HG03025 (cell line): Measurements from ENCODE around the gene CHKB.
"Not testable (repeated sequence)": the region's sequence is repeated elsewhere in the genome, so short reads cannot be mapped to it uniquely, and the experiment has no call there.

Experiments
- ATAC-seq: cut with Tn5 transposase; IDR thresholded peaks from one replicate; pipeline ENCODE4 v1.9.1; 2021; ENCODE audit warnings: mild to moderate bottlenecking, moderate library complexity; ENCODE audit not compliant: unreplicated experiment, low FRiP score

Gene CHKB

DNA sequence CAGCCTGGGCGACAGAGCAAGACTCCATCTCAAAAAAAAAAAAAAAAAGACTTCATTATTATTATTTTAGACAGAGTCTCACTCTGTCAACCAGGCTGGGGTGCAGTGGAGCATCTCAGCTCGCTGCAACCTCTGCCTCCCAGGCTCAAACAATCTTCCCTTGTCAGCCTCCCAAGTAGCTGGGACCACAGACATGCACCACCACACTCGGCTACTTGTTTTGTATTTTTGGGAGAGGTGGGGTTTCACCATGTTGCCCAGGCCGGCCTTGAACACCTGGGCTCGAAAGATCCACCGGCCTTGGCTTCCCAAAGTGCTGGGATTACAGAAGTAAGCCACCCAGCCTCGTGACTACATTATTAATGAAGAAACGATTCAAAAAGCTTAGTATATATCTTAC lies 47.5 kb downstream of the CHKB start:
- no peak for ATAC-seq

DNA sequence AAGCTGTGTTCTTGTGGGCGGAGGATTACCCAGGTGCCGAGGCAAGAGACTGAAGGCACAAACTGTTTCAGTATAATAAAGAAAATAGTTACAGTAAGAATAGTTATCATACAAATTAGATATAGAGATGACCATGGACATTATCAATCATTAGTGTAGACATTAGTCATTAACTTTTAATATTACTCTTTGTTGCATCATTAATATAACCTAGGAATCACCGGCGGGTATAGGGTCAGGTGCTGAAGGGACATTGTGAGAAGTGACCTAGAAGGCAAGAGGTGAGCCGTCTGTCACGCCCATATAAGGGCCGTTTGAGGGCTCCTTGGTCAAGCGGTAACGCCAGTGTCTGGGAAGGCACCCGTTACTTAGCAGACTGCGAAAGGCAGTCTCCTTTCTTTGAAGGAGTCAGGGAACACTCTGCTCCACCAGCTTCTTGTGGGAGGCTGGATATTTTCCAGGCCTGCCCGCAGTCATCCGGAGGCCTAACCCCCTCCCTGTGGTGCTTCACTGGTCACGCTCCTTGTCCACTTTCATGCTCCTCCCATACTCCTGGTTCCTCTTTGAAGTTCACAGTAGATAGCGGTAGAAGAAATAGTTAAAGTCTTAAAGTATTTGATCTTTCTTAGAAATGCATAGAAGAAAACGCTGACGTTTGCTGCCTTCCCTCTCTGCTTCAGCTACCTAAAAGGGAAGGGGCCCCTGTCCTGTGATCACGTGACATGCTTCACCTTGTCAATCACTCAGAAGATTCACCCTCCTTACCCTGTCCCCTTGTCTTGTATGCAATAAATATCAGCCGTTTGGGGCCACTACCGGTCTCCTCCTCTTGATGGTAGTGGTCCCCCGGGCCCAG lies 48.6 kb downstream of the CHKB start:
- not testable (repeated sequence) for ATAC-seq

DNA sequence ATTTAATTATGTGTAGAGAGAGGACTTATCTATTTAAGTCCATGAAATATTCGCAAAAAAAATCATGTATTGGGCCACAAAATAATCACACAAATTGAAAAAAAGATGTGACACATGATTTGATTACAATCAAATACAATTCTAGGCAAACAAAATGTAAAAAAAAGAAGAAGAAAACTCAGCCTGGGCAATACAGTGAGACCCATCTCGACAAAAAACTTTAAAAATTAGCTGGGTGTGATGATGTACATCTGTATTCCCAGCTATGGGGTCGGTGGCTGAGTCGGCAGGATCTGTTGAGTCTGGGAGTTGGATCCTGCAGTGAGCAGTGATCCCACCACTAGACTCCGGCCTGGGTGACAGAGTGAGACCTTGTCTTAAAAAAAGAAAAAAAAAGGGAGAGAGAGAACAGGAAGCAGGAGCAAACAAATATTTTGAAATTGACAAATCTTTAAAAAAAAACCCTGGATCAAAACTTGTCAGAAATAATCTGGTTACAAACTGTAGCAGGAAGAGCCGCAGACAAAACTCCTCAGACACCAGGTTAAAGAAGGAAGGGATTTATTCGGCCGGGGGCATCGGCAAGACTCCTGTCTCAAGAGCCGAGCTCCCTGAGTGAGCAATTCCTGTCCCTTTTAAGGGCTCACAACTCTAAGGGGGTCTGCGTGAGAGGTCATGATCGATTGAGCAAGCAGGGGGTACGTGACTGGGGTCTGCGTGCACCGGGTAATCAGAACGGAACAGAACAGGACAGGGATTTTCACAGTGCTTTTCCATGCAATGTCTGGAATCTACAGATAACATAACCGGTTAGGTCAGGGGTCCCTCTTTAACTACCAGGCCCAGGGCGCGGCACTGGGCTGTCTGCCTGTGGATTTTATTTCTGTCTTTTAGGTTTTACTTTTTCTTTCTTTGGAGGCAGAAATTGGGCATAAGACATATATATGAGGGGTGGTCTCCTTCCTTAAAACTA lies 49.5 kb downstream of the CHKB start:
- no peak for ATAC-seq

DNA sequence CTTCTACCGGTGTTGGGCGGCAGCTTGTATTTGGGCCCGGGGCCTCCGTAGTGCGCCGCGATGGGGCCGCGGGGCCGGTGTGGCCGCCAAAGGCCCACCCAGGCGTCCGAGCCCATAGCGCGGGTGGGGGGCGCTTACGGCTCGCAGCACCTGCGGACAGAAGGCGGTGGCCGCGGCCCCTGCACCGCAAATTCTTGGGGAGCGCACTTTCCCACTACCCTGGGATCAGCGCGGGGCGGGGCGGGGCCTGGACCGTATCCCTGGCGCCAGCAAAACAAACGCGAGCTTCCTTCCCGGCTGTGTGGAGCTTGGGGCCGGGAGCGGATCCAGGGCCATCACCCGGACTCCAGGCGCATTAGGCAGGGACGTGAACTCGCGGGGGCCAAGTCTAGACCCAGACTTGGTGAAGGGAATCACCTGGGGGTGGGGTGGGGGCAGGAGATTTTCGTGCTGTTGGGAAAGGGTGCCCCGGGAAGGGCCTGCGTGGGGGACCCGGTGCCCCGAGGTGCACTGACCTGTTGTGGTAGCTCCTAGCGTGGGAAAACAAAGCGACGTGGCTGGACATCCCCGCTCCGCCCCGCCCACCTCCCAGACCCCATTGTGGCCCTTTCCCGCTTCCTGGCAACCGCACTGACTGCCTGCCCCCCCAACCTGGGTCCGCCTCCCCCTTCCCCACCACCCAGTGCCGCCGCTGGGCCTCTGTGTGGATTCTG lies 50.5 kb downstream of the CHKB start:
- ATAC-seq: no peak

DNA sequence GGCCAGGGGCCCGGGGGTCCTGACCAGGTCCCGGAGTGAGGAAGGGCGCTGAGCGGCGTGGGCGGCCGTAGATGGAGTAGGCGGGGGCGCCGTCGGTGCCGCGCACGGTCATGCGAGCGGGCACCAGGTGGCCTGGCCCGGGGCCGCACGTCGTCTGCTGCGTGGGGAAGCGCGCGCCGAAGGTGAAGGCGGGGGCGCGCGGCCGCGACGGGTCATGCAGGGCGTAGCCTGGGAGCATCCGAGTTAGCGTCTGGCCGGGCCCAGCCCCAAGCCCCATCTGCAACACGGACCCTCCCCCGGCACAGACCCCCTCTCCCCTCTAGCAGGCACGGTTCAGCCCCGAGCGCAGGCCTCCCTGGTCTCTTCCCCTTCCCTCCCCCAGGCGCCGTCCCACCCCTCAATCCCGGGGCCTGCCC lies 51.1 kb downstream of the CHKB start:
- ATAC-seq: no peak

DNA sequence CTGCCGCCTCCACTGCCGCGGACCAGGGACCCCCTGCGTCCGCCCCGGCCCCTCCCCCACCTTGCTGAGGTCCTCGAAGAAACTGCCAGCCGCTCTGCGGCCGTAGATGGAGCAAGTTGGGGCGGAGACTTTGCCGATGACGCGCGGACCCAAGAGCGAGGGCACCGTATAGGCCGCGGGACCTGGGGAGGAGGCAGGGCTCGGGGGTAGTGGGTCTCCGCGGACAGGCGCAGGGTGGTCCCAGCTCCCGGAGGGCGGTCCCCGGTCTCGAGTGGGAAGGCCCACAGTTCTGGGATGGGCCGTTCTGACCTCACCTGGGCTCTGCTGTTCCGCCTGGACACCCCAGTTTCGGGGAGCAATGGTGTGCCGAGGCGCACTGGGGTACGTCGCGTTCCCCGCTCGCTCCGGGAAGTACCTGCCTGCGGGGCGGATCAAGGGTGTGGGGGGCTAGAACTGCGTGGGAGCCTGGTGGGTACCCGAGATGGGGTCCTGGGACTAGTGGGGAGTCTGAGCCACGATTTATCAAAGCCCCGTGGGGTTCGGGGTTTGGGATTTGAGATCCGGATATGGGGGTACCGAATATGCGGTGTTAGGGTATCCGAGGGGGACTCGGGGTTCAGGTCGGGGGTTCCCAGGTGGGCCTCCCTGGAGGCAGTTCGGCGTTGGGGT lies 51.6 kb downstream of the CHKB start:
- no peak for ATAC-seq

DNA sequence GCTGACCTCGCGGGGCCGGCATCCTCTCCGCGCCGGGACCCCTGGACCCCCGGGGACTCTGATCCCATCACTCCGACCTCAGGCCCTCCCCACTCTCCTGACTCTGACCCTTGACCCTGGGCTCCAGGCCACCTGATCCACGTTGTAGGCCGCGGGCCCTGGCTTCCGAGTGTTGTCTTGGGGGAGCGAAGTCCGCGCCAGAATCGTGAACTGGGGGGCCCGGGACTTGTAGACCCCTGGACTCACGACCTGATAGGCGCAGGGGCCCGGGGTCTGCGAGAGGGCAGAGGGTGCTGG lies 52.1 kb downstream of the CHKB start:
- ATAC-seq: no peak

DNA sequence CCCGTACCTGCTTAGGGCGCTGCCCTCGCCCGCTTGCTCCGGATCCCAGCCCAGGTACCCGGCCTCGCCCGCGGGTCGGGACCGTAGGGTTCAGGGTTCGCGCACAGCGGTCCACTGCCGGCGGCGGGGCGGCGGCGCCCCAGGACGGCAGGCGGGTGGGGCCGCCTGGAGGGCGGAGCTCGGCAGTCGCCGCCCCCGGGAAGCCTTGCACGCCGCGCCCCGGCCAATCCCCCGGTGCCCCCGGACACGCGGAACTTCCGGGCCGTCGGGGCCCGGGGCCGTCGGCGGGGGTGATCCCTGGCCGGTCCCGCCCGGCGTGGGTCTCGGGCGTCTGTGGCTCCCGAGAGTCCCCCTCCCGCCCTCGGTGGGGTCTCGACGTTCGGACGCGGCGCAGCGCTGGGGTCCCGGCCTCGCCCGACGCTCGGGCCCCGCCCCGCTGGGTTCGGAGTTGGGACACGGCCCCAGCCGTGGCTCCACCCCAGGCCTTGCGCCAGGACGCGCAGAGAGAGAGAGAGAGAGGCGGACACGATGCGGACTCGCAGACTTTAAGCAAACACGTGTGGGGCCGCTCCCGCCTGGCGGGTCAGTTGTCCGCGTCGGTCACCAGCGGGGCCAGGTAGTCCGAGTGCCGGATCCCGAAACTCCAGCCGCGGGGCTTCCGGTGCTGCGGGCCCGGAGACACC lies 52.6 kb downstream of the CHKB start, which contains the start of gene TYMP:
Gene TYMP (minus strand): TSS at position 116 of the 683 bp plus-strand sequence. CDS start 303 bp downstream, outside the sequence.
- ATAC-seq: no peak

DNA sequence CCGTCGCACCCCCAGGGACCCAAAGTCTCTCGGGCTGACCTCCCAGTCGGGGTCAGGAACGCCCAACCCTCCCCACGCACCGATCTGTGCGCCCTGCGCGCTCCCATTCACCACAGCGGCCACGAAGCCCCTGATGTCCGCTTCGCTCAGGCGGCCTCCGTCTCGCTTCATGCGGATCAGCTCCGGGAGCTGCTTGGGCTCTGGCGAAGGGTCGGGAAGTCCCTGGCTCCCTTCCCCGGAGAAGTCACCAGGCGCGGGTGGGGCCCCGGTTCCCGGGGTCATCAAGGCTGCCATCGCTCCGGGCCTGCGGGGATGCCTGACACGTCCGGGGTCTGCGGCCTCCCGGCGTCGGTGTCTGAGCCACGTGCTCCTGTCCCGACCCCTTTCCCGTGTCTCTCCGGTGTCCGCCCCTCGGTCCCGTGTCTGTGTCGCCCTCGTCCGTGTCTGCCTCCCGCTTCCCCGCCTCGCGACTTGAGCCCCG lies 53.2 kb downstream of the CHKB start:
- no peak for ATAC-seq
